SU-DHL-6 (cell line): ENCODE results near the gene ROBO2.

Experiments
- H2AFZ ChIP-seq: fragments of 200-600 bp; sonication (generic); 2 replicates; pipeline ENCODE4 v1.6.1; 2014; ENCODE audit warnings: low read depth, mild to moderate bottlenecking, moderate library complexity, mixed read lengths, antibody characterized with exemption, low read length; ENCODE audit not compliant: severe bottlenecking
- H3F3A ChIP-seq: fragments of 200-600 bp; shearing (Covaris generic); 2 replicates; pipeline ENCODE4 v1.6.0; 2016; ENCODE audit warnings: antibody characterized with exemption, mild to moderate bottlenecking; ENCODE audit not compliant: insufficient read depth
- H3K27ac ChIP-seq: fragments of 200-600 bp; sonication (generic); 2 replicates; pipeline ENCODE4 v1.5.1; 2016; ENCODE audit warnings: low read depth, mild to moderate bottlenecking, low read length, moderate library complexity, mixed read lengths
- H3K27me3 ChIP-seq: fragments of 200-600 bp; sonication (generic), shearing (Covaris generic); 2 replicates; pipeline ENCODE4 v1.6.0; 2014; ENCODE audit warnings: mild to moderate bottlenecking, low read length
- H3K36me3 ChIP-seq: fragments of 200-600 bp; sonication (generic); 2 replicates; pipeline ENCODE4 v1.6.1; 2014; ENCODE audit warnings: mild to moderate bottlenecking, low read length, mixed read lengths
- H3K4me2 ChIP-seq: fragments of 300-600, 200-600 bp; shearing (Covaris generic), sonication (generic); 2 replicates; pipeline ENCODE4 v1.6.0; 2014; ENCODE audit warnings: low read length, low read depth, mild to moderate bottlenecking; ENCODE audit not compliant: poor library complexity, severe bottlenecking
- H3K4me3 ChIP-seq: fragments of 200-600 bp; sonication (generic); 2 replicates; pipeline ENCODE4 v1.5.1; 2014; ENCODE audit warnings: antibody characterized with exemption, low read length, mild to moderate bottlenecking, mixed read lengths; ENCODE audit not compliant: insufficient read depth, poor library complexity, severe bottlenecking
- H3K79me2 ChIP-seq: fragments of 200-600 bp; sonication (generic); 2 replicates; pipeline ENCODE4 v1.6.1; 2014; ENCODE audit warnings: mild to moderate bottlenecking, low read length, moderate library complexity; ENCODE audit not compliant: insufficient read depth
- H3K9ac ChIP-seq: fragments of 200-600 bp; sonication (generic); 2 replicates; pipeline ENCODE4 v1.7.0; 2014; ENCODE audit warnings: mild to moderate bottlenecking, low read length
- H3K9me2 ChIP-seq: fragments of 200-600 bp; sonication (generic); replicated peaks from 2 replicates; pipeline ENCODE4 v1.6.1; 2014; ENCODE audit warnings: low read length; ENCODE audit not compliant: insufficient read depth
- H3K9me3 ChIP-seq: fragments of 200-600 bp; sonication (generic); 2 replicates; pipeline ENCODE4 v1.6.1; 2014; ENCODE audit warnings: low read length, mixed read lengths; ENCODE audit not compliant: insufficient read depth
- H4K20me1 ChIP-seq: fragments of 200-600 bp; sonication (generic); 2 replicates; pipeline ENCODE4 v1.6.1; 2014; ENCODE audit warnings: low read depth, mild to moderate bottlenecking, antibody characterized with exemption, low read length, moderate library complexity, mixed read lengths
- EZH2phosphoT487 ChIP-seq: fragments of 200-600 bp; sonication (generic), shearing (Covaris generic); conservative IDR thresholded peaks from 2 replicates; pipeline ENCODE4 v1.6.1; 2018; ENCODE audit warnings: mild to moderate bottlenecking, antibody characterized with exemption, low read length, moderate library complexity, mixed read lengths
- TF ChIP-seq, protein P1 (sequence below): fragments of 200-600 bp; sonication (generic); IDR thresholded peaks from one replicate; pipeline ENCODE4 v1.5.1; 2017; ENCODE audit warnings: antibody characterized with exemption, mild to moderate bottlenecking, low read length, moderate library complexity; ENCODE audit not compliant: insufficient read depth, poor library complexity, severe bottlenecking

Gene ROBO2

DNA sequence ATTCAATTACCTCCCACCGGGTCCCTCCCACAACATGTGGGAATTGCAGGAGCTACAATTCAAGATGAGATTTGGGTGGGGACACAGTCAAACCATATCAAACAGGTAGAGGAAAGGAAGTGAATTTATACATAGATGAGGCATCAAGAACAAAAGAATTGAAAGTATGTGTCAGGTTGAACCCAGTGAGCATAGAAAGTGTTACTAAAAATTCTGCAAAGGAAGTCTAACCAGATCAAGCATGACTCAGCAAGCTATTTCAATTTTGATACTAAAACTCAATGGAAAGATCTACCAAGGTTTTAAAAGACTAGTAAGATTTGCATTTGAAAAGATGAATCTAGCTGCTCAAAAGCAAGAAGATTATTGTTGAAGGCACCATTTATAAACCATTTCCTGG lies 323.0 kb downstream of the ROBO2 start:
- no peak for TF ChIP-seq EZH2phosphoT487
- TF ChIP-seq, protein P1, sequence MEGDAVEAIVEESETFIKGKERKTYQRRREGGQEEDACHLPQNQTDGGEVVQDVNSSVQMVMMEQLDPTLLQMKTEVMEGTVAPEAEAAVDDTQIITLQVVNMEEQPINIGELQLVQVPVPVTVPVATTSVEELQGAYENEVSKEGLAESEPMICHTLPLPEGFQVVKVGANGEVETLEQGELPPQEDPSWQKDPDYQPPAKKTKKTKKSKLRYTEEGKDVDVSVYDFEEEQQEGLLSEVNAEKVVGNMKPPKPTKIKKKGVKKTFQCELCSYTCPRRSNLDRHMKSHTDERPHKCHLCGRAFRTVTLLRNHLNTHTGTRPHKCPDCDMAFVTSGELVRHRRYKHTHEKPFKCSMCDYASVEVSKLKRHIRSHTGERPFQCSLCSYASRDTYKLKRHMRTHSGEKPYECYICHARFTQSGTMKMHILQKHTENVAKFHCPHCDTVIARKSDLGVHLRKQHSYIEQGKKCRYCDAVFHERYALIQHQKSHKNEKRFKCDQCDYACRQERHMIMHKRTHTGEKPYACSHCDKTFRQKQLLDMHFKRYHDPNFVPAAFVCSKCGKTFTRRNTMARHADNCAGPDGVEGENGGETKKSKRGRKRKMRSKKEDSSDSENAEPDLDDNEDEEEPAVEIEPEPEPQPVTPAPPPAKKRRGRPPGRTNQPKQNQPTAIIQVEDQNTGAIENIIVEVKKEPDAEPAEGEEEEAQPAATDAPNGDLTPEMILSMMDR: no peak
- H3K9ac ChIP-seq: no peak overlapping the region
- no peaks in the 10 kb centered on the region for H3K9me2 ChIP-seq
- H3K27ac ChIP-seq: no peak overlapping the region
- H3K27me3 ChIP-seq: no peaks in the 10 kb centered on the region
- H3K36me3 ChIP-seq: no peaks in the 10 kb centered on the region
- no peaks in the 10 kb centered on the region for H3K9me3 ChIP-seq
- H2AFZ ChIP-seq: no peak overlapping the region
- H3K79me2 ChIP-seq: no peaks in the 10 kb centered on the region
- no peaks in the 10 kb centered on the region for H3F3A ChIP-seq
- no peaks in the 10 kb centered on the region for H4K20me1 ChIP-seq
- H3K4me3 ChIP-seq: no peak overlapping the region
- H3K4me2 ChIP-seq: no peak overlapping the region

DNA sequence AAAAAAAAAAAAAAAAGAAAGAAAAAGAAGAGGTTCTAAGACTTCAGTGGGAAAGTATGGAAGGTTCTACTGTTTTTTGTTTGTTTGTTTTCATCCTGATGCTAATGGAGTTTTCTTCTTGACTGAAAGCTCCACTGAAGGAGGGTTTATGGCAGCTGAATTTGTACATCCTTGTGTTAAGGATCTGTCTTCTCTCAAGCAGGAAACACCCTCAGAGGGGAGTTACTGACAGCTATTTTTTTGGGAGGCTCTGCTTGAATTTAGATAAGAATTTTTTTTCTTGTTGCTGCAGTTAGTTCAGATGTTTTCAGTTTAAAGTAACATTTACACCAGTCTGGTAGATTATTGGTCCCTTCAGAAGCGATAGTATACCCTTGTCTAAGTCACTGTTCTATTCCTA lies 325.3 kb downstream of the ROBO2 start:
- Histone ChIP-seq H3K27ac (no peak overlapping the region), H2AFZ (no peak overlapping the region), H3K36me3 (no peaks in the 10 kb centered on the region), H3K9me2 (no peaks in the 10 kb centered on the region), H3K27me3 (no peaks in the 10 kb centered on the region), H3K9ac (no peak overlapping the region), H3K9me3 (no peaks in the 10 kb centered on the region), H4K20me1 (no peaks in the 10 kb centered on the region), H3K4me2 (no peak overlapping the region), H3F3A (no peaks in the 10 kb centered on the region), H3K4me3 (no peak overlapping the region), H3K79me2 (no peaks in the 10 kb centered on the region)
- TF ChIP-seq, protein P1: no peak
- no peak for TF ChIP-seq EZH2phosphoT487

- no peaks in the 10 kb centered on the region for H3K9me2 ChIP-seq
- no peak overlapping the region for H3K9ac ChIP-seq
- H3F3A ChIP-seq: no peaks in the 10 kb centered on the region
- no peak overlapping the region for H2AFZ ChIP-seq
- no peaks in the 10 kb centered on the region for H3K27me3 ChIP-seq
- H4K20me1 ChIP-seq: no peaks in the 10 kb centered on the region
- no peak overlapping the region for H3K4me2 ChIP-seq
- H3K4me3 ChIP-seq: no peak overlapping the region
- no peaks in the 10 kb centered on the region for H3K79me2 ChIP-seq
- H3K27ac ChIP-seq: no peak overlapping the region
- TF ChIP-seq, protein P1: no peak
- H3K36me3 ChIP-seq: no peaks in the 10 kb centered on the region
- H3K9me3 ChIP-seq: no peaks in the 10 kb centered on the region
These were observed 330.5 kb downstream of the ROBO2 start for GRCh38 chr3:77370413-77370812.

- Histone ChIP-seq H3F3A (no peaks in the 10 kb centered on the region), H2AFZ (no peak overlapping the region), H3K27me3 (no peaks in the 10 kb centered on the region), H3K79me2 (no peaks in the 10 kb centered on the region), H3K4me2 (no peak overlapping the region), H3K9me3 (no peaks in the 10 kb centered on the region), H3K4me3 (no peak overlapping the region), H3K36me3 (no peaks in the 10 kb centered on the region), H4K20me1 (no peaks in the 10 kb centered on the region), H3K9ac (no peak overlapping the region), H3K9me2 (no peaks in the 10 kb centered on the region), H3K27ac (no peak overlapping the region)
- TF ChIP-seq, protein P1: no peak
- TF ChIP-seq EZH2phosphoT487: no peak
These were observed 332.1 kb downstream of the ROBO2 start for GRCh38 chr3:77372018-77372417.
